ENCODE data around the gene VPS18. TPM values are rescaled to one million over a fixed set of nuclear protein-coding genes. Genes with fewer than 3 reads are reported as not detected.

VPS18 gene
- total and polyA plus RNA-seq, 3 experiments from 2014 or later, result 17.2 to 23.0 (median 17.8) TPM

- peaks cover 1 to 4% of the 10 kb centered on the region in 2 donors for H3K27me3 Mint-ChIP-seq
- ChIA-PET CTCF (interaction anchor here (5.2 kb wide), 1 partner anchor 33 kb away, joined by 46 read pairs; no protein-coding TSS in a partner anchor), POLR2A (interaction anchor here (0.5 kb wide), 1 partner anchor 378 kb away, joined by 4 read pairs; no protein-coding TSS in a partner anchor)
- H3K4me3 Mint-ChIP-seq, result peak overlapping the region in 1 of 7 donors; percentile 14
- no peak for DNase-seq
- H3K27ac Mint-ChIP-seq, result no peak overlapping the region
- H3K4me1 Mint-ChIP-seq, result peaks cover 18 to 33% (median 20%) of the 10 kb centered on the region in 3 donors
- no peaks in the 10 kb centered on the region for H3K9me3 ChIP-seq (ENCODE audit: low read length)
- no peak overlapping the region for H3K4me3 ChIP-seq (ENCODE audit: low read length)
- no peak overlapping the region for H3K27ac ChIP-seq (ENCODE audit: low read depth, low read length)
- H3K36me3 Mint-ChIP-seq, result no peaks in the 10 kb centered on the region
- no peaks in the 10 kb centered on the region for H3K9me3 Mint-ChIP-seq
- no peaks in the 10 kb centered on the region for H3K27me3 ChIP-seq (ENCODE audit: insufficient read depth, low read length, poor library complexity, severe bottlenecking)
- H3K36me3 ChIP-seq (ENCODE audit: insufficient read depth, low read length), result no peaks in the 10 kb centered on the region
- peaks cover 24% of the 10 kb centered on the region for H3K4me1 ChIP-seq (ENCODE audit: insufficient read depth, low read length)
These were observed 44.3 kb downstream of the VPS18 start for GRCh38 chr15:40938536-40938870.

GRCh38 chr15:40940296-40940801, 46.1 kb downstream of the VPS18 start:
- Histone ChIP-seq H3K4me1 (ENCODE audit: insufficient read depth, low read length) (peaks cover 29% of the 10 kb centered on the region), H3K4me3 (ENCODE audit: low read length) (no peak overlapping the region), H3K9me3 (ENCODE audit: low read length) (no peaks in the 10 kb centered on the region), H3K36me3 (ENCODE audit: insufficient read depth, low read length) (no peaks in the 10 kb centered on the region), H3K27me3 (ENCODE audit: insufficient read depth, low read length, poor library complexity, severe bottlenecking) (no peaks in the 10 kb centered on the region), H3K27ac (ENCODE audit: low read depth, low read length) (no peak overlapping the region)
- H3K36me3 Mint-ChIP-seq, result no peaks in the 10 kb centered on the region
- peak overlapping the region; percentile 52 to 93 (median 79) for H3K27ac Mint-ChIP-seq
- peak overlapping the region; percentile 57 to 70 (median 65) for H3K4me3 Mint-ChIP-seq
- H3K4me1 Mint-ChIP-seq, result peaks cover 18 to 35% (median 25%) of the 10 kb centered on the region in 3 donors
- POLR2A ChIA-PET, result interaction anchor here (0.5 to 1.2 kb wide), 2 partner anchors 10 to 246 kb away, joined by 3 to 4 read pairs; no protein-coding TSS in a partner anchor
- CTCF ChIA-PET, result interaction anchor here (0.7 to 5.2 kb wide), 6 partner anchors 10 to 35 kb away, joined by 3 to 46 read pairs (median 5); no protein-coding TSS in a partner anchor
- DNase-seq, result peak in 1 of 5 donors; percentile 23
- H3K27me3 Mint-ChIP-seq, result no peaks in the 10 kb centered on the region
- H3K9me3 Mint-ChIP-seq, result no peaks in the 10 kb centered on the region

DNA sequence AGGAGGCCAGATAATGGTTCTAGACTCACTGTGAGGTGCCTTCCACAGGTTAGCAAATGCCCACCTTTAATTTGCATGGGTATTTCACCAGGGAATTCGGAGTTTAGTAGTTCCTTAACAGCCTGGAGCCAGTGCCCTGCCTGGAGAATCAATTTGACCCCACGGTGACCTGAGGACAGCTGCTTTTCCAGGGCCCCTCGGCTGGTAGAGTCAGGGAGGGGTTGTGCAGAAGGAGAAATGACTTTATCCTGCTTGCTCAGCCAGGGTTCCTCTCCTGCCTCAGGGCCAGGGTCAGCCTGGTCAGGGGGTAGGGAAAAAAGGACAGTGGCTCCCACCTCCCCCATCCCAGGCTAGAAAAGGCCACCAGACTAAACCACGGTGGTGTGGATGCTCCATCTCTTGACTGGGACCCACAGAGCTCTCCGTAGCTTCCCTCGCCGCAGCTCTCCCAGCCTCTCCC, 46.8 kb downstream of the VPS18 start:
- H3K9me3 ChIP-seq (ENCODE audit: low read length), result no peaks in the 10 kb centered on the region
- Mint-ChIP-seq H3K27ac (peak overlapping the region; percentile 52 to 93 (median 76)), H3K27me3 (no peaks in the 10 kb centered on the region), H3K36me3 (no peaks in the 10 kb centered on the region), H3K4me3 (peak overlapping the region; percentile 57 to 82 (median 65)), H3K4me1 (peaks cover 18 to 35% (median 25%) of the 10 kb centered on the region in 3 donors), H3K9me3 (no peaks in the 10 kb centered on the region)
- no peaks in the 10 kb centered on the region for H3K27me3 ChIP-seq (ENCODE audit: insufficient read depth, low read length, poor library complexity, severe bottlenecking)
- H3K4me3 ChIP-seq (ENCODE audit: low read length), result no peak overlapping the region
- no peak for DNase-seq
- H3K4me1 ChIP-seq (ENCODE audit: insufficient read depth, low read length), result peaks cover 29% of the 10 kb centered on the region
- CTCF ChIA-PET, result interaction anchor here (0.7 to 5.2 kb wide), 13 partner anchors 8 to 130 kb away, joined by 3 to 46 read pairs (median 5); partner anchors contain the start of genes CHAC1 and DLL4
- H3K36me3 ChIP-seq (ENCODE audit: insufficient read depth, low read length), result no peaks in the 10 kb centered on the region
- no peak overlapping the region for H3K27ac ChIP-seq (ENCODE audit: low read depth, low read length)
- POLR2A ChIA-PET, result interaction anchor here (0.5 to 2.5 kb wide), 6 partner anchors 10 to 260 kb away, joined by 3 to 24 read pairs (median 4); partner anchors contain the start of genes CHAC1, DLL4 and VPS18

GRCh38 chr15:40941528-40942336, 47.5 kb downstream of the VPS18 start:
- Mint-ChIP-seq H3K27me3 (no peaks in the 10 kb centered on the region), H3K4me1 (peaks cover 18 to 35% (median 25%) of the 10 kb centered on the region in 3 donors)

GRCh38 chr15:40942337-40942854, 48.1 kb downstream of the VPS18 start:
- peaks cover 18 to 35% (median 25%) of the 10 kb centered on the region in 3 donors for H3K4me1 Mint-ChIP-seq
- H3K4me3 Mint-ChIP-seq, result peak overlapping the region; percentile 81 to 88 (median 82)
- peaks cover 0 to 1% of the 10 kb centered on the region in 2 donors for H3K27me3 Mint-ChIP-seq
- POLR2A ChIA-PET, result interaction anchor here (1.1 to 2.5 kb wide), 3 partner anchors 10 to 390 kb away, joined by 4 to 24 read pairs (median 8); partner anchors contain the start of genes CHAC1, DLL4, NUSAP1 and OIP5
- H3K4me3 ChIP-seq (ENCODE audit: low read length), result peak overlapping the region; percentile 73
- CTCF ChIA-PET, result interaction anchor here (0.8 to 5.2 kb wide), 18 partner anchors 9 to 263 kb away, joined by 3 to 46 read pairs (median 4); partner anchors contain the start of genes CHAC1 and DLL4
- peak overlapping the region; percentile 11 to 89 (median 76) for H3K27ac Mint-ChIP-seq
- no peaks in the 10 kb centered on the region for H3K36me3 Mint-ChIP-seq
- no peaks in the 10 kb centered on the region for H3K9me3 ChIP-seq (ENCODE audit: low read length)
- no peaks in the 10 kb centered on the region for H3K9me3 Mint-ChIP-seq
- peaks cover 29% of the 10 kb centered on the region for H3K4me1 ChIP-seq (ENCODE audit: insufficient read depth, low read length)
- H3K27ac ChIP-seq (ENCODE audit: low read depth, low read length), result peak overlapping the region; percentile 52
- no peaks in the 10 kb centered on the region for H3K36me3 ChIP-seq (ENCODE audit: insufficient read depth, low read length)
- DNase-seq, result no peak
- no peaks in the 10 kb centered on the region for H3K27me3 ChIP-seq (ENCODE audit: insufficient read depth, low read length, poor library complexity, severe bottlenecking)

More at GRCh38 chr15:40941528-40942336, 47.5 kb downstream of the VPS18 start:
- Histone ChIP-seq H3K4me3 (ENCODE audit: low read length) (peak overlapping the region; percentile 73), H3K27me3 (ENCODE audit: insufficient read depth, low read length, poor library complexity, severe bottlenecking) (no peaks in the 10 kb centered on the region), H3K9me3 (ENCODE audit: low read length) (no peaks in the 10 kb centered on the region), H3K36me3 (ENCODE audit: insufficient read depth, low read length) (no peaks in the 10 kb centered on the region), H3K27ac (ENCODE audit: low read depth, low read length) (peak overlapping the region; percentile 52), H3K4me1 (ENCODE audit: insufficient read depth, low read length) (peaks cover 29% of the 10 kb centered on the region)
- no peaks in the 10 kb centered on the region for H3K9me3 Mint-ChIP-seq
- POLR2A ChIA-PET, result interaction anchor here (0.6 to 2.5 kb wide), 5 partner anchors 11 to 391 kb away, joined by 3 to 24 read pairs (median 5); partner anchors contain the start of genes CHAC1, DLL4, NUSAP1 and OIP5
- peak overlapping the region in 5 of 8 donors; percentile 66 to 93 (median 76) for H3K27ac Mint-ChIP-seq
- H3K36me3 Mint-ChIP-seq, result no peaks in the 10 kb centered on the region
- CTCF ChIA-PET, result interaction anchor here (0.7 to 5.2 kb wide), 21 partner anchors 9 to 263 kb away, joined by 3 to 46 read pairs (median 3); partner anchors contain the start of genes CHAC1 and DLL4
- peak overlapping the region; percentile 81 to 88 (median 82) for H3K4me3 Mint-ChIP-seq
- peak; percentile 57 to 79 (median 70) for DNase-seq

- H3K27ac Mint-ChIP-seq, result peak overlapping the region in 7 of 8 donors; percentile 11 to 89 (median 76)
- Histone ChIP-seq H3K4me3 (ENCODE audit: low read length) (peak overlapping the region; percentile 73), H3K9me3 (ENCODE audit: low read length) (no peaks in the 10 kb centered on the region), H3K36me3 (ENCODE audit: insufficient read depth, low read length) (no peaks in the 10 kb centered on the region), H3K27me3 (ENCODE audit: insufficient read depth, low read length, poor library complexity, severe bottlenecking) (no peaks in the 10 kb centered on the region), H3K27ac (ENCODE audit: low read depth, low read length) (no peak overlapping the region), H3K4me1 (ENCODE audit: insufficient read depth, low read length) (peaks cover 29% of the 10 kb centered on the region)
- ChIA-PET CTCF (interaction anchor here (0.9 to 5.2 kb wide), 12 partner anchors 9 to 262 kb away, joined by 3 to 46 read pairs (median 4); partner anchors contain the start of genes CHAC1 and DLL4), POLR2A (interaction anchor here (2.5 kb wide), 1 partner anchor 10 kb away, joined by 24 read pairs; the partner anchor contains the start of gene CHAC1)
- H3K36me3 Mint-ChIP-seq, result no peaks in the 10 kb centered on the region
- no peaks in the 10 kb centered on the region for H3K9me3 Mint-ChIP-seq
- peaks cover 0 to 1% of the 10 kb centered on the region in 2 donors for H3K27me3 Mint-ChIP-seq
- DNase-seq, result no peak
- peak overlapping the region; percentile 81 to 88 (median 82) for H3K4me3 Mint-ChIP-seq
- peaks cover 18 to 35% (median 25%) of the 10 kb centered on the region in 3 donors for H3K4me1 Mint-ChIP-seq
These were observed 48.6 kb downstream of the VPS18 start for GRCh38 chr15:40942878-40943277.

DNA sequence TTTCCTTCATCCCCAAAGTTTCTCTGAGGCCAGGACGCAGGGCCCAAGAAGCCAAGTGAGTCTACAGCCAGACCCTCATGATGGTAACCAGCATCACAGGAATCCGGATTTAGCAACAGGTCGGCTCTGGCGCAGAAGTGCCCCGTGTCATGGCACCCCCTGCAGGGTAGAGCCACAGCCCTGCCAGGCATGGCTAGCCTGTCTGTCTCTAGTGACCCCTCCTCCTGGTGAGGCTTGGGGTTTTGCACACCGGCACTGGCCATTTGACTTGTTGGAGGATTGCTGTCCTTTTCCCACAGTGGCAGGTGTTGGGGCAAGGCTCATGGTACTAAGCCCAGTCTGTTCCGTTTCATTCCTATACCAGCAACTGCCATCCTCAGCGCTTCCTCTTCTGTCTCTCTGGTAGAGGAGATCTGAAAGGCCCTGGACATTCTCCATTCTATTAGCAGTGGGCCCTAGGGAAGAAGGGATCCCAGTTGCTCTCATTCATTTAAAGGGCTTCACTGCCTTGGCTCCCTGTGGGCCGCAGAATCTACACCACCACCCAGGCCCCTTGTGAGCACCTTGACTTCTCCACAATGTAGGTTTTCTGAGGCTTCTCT, 49.6 kb downstream of the VPS18 start:
- Histone ChIP-seq H3K36me3 (ENCODE audit: insufficient read depth, low read length) (no peaks in the 10 kb centered on the region), H3K9me3 (ENCODE audit: low read length) (no peaks in the 10 kb centered on the region), H3K27me3 (ENCODE audit: insufficient read depth, low read length, poor library complexity, severe bottlenecking) (no peaks in the 10 kb centered on the region), H3K4me3 (ENCODE audit: low read length) (no peak overlapping the region), H3K27ac (ENCODE audit: low read depth, low read length) (no peak overlapping the region), H3K4me1 (ENCODE audit: insufficient read depth, low read length) (peaks cover 29% of the 10 kb centered on the region)
- Mint-ChIP-seq H3K27ac (peak overlapping the region in 4 of 8 donors; percentile 33 to 79 (median 68)), H3K36me3 (no peaks in the 10 kb centered on the region), H3K4me3 (peak overlapping the region in 5 of 7 donors; percentile 32 to 88 (median 59)), H3K27me3 (peaks cover 0 to 1% of the 10 kb centered on the region in 2 donors), H3K4me1 (peaks cover 18 to 35% (median 25%) of the 10 kb centered on the region in 3 donors), H3K9me3 (no peaks in the 10 kb centered on the region)
- ChIA-PET POLR2A (interaction anchor here (2.5 kb wide), 1 partner anchor 9 kb away, joined by 24 read pairs; the partner anchor contains the start of gene CHAC1), CTCF (no interaction called here)
- DNase-seq, result no peak

All from CD8-positive, alpha-beta memory T cell (primary cell).